HG03442 (cell line): Measurements from ENCODE around the gene AACS.
A peak's percentile ranks its signal among the peaks of the same experiment; 100 is the strongest.

ENCODE experiments used
- ATAC-seq: cut with Tn5 transposase; IDR thresholded peaks from one replicate; pipeline ENCODE4 v1.9.1; 2021; ENCODE audit warnings: mild to moderate bottlenecking, moderate library complexity; ENCODE audit not compliant: unreplicated experiment

AACS gene

GRCh38 chr12:125149160-125150108 lies 84.2 kb downstream of the AACS start:
- ATAC-seq: peak; percentile 94

- no peak for ATAC-seq
Measured at GRCh38 chr12:125151284-125151683, 86.0 kb downstream of the AACS start.

GRCh38 chr12:125152463-125152862 lies 87.2 kb downstream of the AACS start:
- no peak for ATAC-seq

- no peak for ATAC-seq
Measured at GRCh38 chr12:125155366-125155765, 90.1 kb downstream of the AACS start.

GRCh38 chr12:125157177-125157576 lies 91.9 kb downstream of the AACS start:
- ATAC-seq: no peak

GRCh38 chr12:125159702-125160101 lies 94.5 kb downstream of the AACS start:
- ATAC-seq: no peak

- ATAC-seq: no peak
Measured at GRCh38 chr12:125160281-125160955, 95.2 kb downstream of the AACS start.

GRCh38 chr12:125161712-125162022 lies 96.4 kb downstream of the AACS start:
- ATAC-seq: no peak

- no peak for ATAC-seq
Measured at GRCh38 chr12:125162489-125163028, 97.3 kb downstream of the AACS start.

GRCh38 chr12:125163148-125163547 lies 97.9 kb downstream of the AACS start:
- no peak for ATAC-seq

GRCh38 chr12:125164541-125164940 lies 99.3 kb downstream of the AACS start:
- ATAC-seq: no peak

GRCh38 chr12:125166041-125166440 lies 100.8 kb downstream of the AACS start:
- no peak for ATAC-seq

- no peak for ATAC-seq
Measured at GRCh38 chr12:125167658-125168057, 102.4 kb downstream of the AACS start.

GRCh38 chr12:125169451-125169850 lies 104.2 kb downstream of the AACS start:
- ATAC-seq: no peak

GRCh38 chr12:125169870-125170269 lies 104.6 kb downstream of the AACS start:
- ATAC-seq: no peak

GRCh38 chr12:125171267-125171666 lies 106.0 kb downstream of the AACS start:
- no peak for ATAC-seq

GRCh38 chr12:125172231-125172850 lies 107.1 kb downstream of the AACS start:
- no peak for ATAC-seq

GRCh38 chr12:125175576-125175975 lies 110.3 kb downstream of the AACS start:
- no peak for ATAC-seq

- no peak for ATAC-seq
Measured at GRCh38 chr12:125178222-125178621, 113.0 kb downstream of the AACS start.

GRCh38 chr12:125180144-125180543 lies 114.9 kb downstream of the AACS start:
- no peak for ATAC-seq

GRCh38 chr12:125181107-125181506 lies 115.9 kb downstream of the AACS start:
- ATAC-seq: no peak
